HFFc6 (cell line): ENCODE results near the gene MAP1LC3B2. TPM values are rescaled to one million over a fixed set of nuclear protein-coding genes. Genes with fewer than 3 reads are reported as not detected.

Experiments used
- DNase-seq: peaks from one replicate; pipeline ENCODE4 v3.0.0-alpha.2; 2018
- H3K27ac Mint-ChIP-seq: 2 replicates; pipeline ENCODE4 v1.8.0; 2020; ENCODE audit warnings: mild to moderate bottlenecking, mixed read lengths
- H3K27me3 Mint-ChIP-seq: 2 replicates; pipeline ENCODE4 v1.8.0; 2021; ENCODE audit warnings: mild to moderate bottlenecking, moderate library complexity, mixed read lengths; ENCODE audit not compliant: insufficient read depth
- H3K36me3 Mint-ChIP-seq: 2 replicates; pipeline ENCODE4 v1.8.0; 2021; ENCODE audit warnings: low read depth, mixed read lengths
- H3K4me1 Mint-ChIP-seq: 2 replicates; pipeline ENCODE4 v1.8.0; 2020; ENCODE audit warnings: low read depth, mixed read lengths
- H3K4me3 Mint-ChIP-seq: 2 replicates; pipeline ENCODE4 v1.8.0; 2020; ENCODE audit warnings: mild to moderate bottlenecking, moderate library complexity, mixed read lengths
- H3K9me3 Mint-ChIP-seq: 2 replicates; pipeline ENCODE4 v1.8.0; 2020; ENCODE audit warnings: mild to moderate bottlenecking, mixed read lengths
- CTCF ChIP-seq: fragments of 200-600 bp; sonication (generic); IDR thresholded peaks from 2 replicates; pipeline ENCODE4 v1.5.0; 2021; ENCODE audit warnings: antibody characterized with exemption, mild to moderate bottlenecking
- total RNA-seq, 6 experiments: library from RNA; stranded (reverse); fragmentation: NEBNext Ultra II Directional; extraction: Animal tissue kit (Norgen Biotek cat#: 25700); gene quantifications; 2 replicates in 1 of 6; 3 replicates in 5 of 6; pipeline ENCODE4 v1.2.3, GENCODE V29; 2021

The MAP1LC3B2 gene
- total RNA-seq, 6 experiments from 2014 or later, result 1.7 to 3.7 (median 2.9) TPM

GRCh38 chr12:116620492-116621191 is 61.5 kb downstream of the MAP1LC3B2 start:
- no peak for TF ChIP-seq CTCF
- Mint-ChIP-seq H3K4me1 (no peaks in the 10 kb centered on the region), H3K27me3 (peaks cover 33% of the 10 kb centered on the region), H3K36me3 (peaks cover 12% of the 10 kb centered on the region), H3K4me3 (no peak overlapping the region), H3K9me3 (peaks cover 16% of the 10 kb centered on the region), H3K27ac (no peak overlapping the region)
- no peak for DNase-seq

GRCh38 chr12:116621194-116621593 is 62.0 kb downstream of the MAP1LC3B2 start:
- TF ChIP-seq CTCF, result no peak
- Mint-ChIP-seq H3K4me3 (no peak overlapping the region), H3K4me1 (no peaks in the 10 kb centered on the region), H3K9me3 (peaks cover 16% of the 10 kb centered on the region), H3K27me3 (peaks cover 31% of the 10 kb centered on the region), H3K27ac (no peak overlapping the region), H3K36me3 (peaks cover 12% of the 10 kb centered on the region)
- no peak for DNase-seq

GRCh38 chr12:116624516-116624915 is 65.3 kb downstream of the MAP1LC3B2 start:
- no peak for DNase-seq
- H3K4me3 Mint-ChIP-seq, result no peak overlapping the region
- peaks cover 35% of the 10 kb centered on the region for H3K27me3 Mint-ChIP-seq
- H3K36me3 Mint-ChIP-seq, result peaks cover 12% of the 10 kb centered on the region
- H3K9me3 Mint-ChIP-seq, result peaks cover 16% of the 10 kb centered on the region
- H3K4me1 Mint-ChIP-seq, result no peaks in the 10 kb centered on the region
- H3K27ac Mint-ChIP-seq, result no peak overlapping the region
- no peak for TF ChIP-seq CTCF

- Mint-ChIP-seq H3K4me1 (no peaks in the 10 kb centered on the region), H3K27me3 (peaks cover 36% of the 10 kb centered on the region), H3K9me3 (peaks cover 16% of the 10 kb centered on the region), H3K4me3 (no peak overlapping the region), H3K36me3 (peaks cover 12% of the 10 kb centered on the region), H3K27ac (no peak overlapping the region)
- no peak for DNase-seq
- TF ChIP-seq CTCF, result no peak
Measured at GRCh38 chr12:116626153-116626552, 67.0 kb downstream of the MAP1LC3B2 start.

Other genes with a start within 250 kb of the MAP1LC3B2 start
- gene SPRING1, start 178.7 kb downstream of the MAP1LC3B2 start, total RNA-seq, result 10 to 100 TPM; 29.3 to 39.5 (median 35.8) TPM
- gene RNFT2, start 178.9 kb downstream of the MAP1LC3B2 start, total RNA-seq, result 10 to 100 TPM in 4 of 6 experiments, 1 to 10 TPM in 2; 7.1 to 12.0 (median 11.2) TPM